MM.1S (cell line): ENCODE measurements around the gene CUL5.

Source experiments
- EZH2 ChIP-seq: fragments of 300-600 bp; sonication (generic); optimal IDR thresholded peaks from 2 replicates; pipeline ENCODE3; 2017; ENCODE audit warnings: low read depth, mild to moderate bottlenecking, antibody characterized with exemption, low read length, mixed read lengths
- EZH2phosphoT487 ChIP-seq: fragments of 300-600 bp; sonication (generic); IDR thresholded peaks from 2 replicates; pipeline ENCODE4 v1.6.1; 2018; ENCODE audit warnings: antibody characterized with exemption, low read length
- TF ChIP-seq, protein P1 (sequence below): fragments of 300-600 bp; sonication (generic); IDR thresholded peaks from 2 replicates; pipeline ENCODE4 v1.5.1; 2016; ENCODE audit warnings: antibody characterized with exemption, low read length, mixed read lengths

DNA sequence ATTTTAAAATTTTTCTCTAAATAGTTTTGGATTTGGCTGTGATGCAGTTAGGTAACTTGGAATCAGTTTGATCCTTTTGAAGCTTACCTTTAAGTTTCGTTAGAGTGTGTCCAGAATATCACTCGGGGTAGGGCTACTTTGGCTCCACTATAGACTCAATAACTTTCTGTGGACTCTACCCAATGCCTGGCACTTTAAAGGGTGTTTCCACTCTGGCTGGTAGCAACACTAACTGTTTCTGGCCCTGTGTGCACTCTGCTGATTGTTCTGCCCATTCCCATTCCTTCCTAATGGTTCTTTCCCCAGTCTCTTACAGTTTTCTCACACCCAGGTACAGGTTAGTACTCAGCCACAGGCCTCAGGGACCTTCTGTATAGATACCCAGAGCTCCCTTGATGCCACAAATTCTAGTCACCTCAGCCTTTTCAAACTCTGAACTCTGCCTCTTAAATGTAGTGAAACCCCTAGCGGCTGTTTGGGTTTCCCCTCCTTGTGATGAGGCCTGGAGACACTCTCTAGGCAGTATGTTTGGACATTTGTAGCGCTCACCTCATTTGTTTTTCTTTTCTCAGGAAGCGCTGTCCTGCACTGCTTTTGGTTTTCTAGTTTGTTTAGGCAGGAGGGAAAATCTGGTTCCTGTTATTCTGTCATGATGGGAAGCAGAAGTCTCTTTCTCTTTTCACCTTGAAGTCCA lies 16.8 kb downstream of the CUL5 start:
- TF ChIP-seq, protein P1, sequence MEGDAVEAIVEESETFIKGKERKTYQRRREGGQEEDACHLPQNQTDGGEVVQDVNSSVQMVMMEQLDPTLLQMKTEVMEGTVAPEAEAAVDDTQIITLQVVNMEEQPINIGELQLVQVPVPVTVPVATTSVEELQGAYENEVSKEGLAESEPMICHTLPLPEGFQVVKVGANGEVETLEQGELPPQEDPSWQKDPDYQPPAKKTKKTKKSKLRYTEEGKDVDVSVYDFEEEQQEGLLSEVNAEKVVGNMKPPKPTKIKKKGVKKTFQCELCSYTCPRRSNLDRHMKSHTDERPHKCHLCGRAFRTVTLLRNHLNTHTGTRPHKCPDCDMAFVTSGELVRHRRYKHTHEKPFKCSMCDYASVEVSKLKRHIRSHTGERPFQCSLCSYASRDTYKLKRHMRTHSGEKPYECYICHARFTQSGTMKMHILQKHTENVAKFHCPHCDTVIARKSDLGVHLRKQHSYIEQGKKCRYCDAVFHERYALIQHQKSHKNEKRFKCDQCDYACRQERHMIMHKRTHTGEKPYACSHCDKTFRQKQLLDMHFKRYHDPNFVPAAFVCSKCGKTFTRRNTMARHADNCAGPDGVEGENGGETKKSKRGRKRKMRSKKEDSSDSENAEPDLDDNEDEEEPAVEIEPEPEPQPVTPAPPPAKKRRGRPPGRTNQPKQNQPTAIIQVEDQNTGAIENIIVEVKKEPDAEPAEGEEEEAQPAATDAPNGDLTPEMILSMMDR: no peak
- no peak for TF ChIP-seq EZH2
- no peak for TF ChIP-seq EZH2phosphoT487
